ENCODE measurements around the gene YBX2.
A peak's percentile ranks its signal among the peaks of the same experiment; 100 is the strongest.

Gene YBX2

GRCh38 chr17:7307686-7308624, 13.5 kb upstream of the YBX2 start:
- peak; percentile 69 for DNase-seq (ENCODE audit: low read depth)
- peak; percentile 19 for TF ChIP-seq CTCF (IDR thresholded peaks at IDR 0.05; ENCODE audit: insufficient read depth, low read depth, low read length, missing control alignments)
- peak overlapping the region; percentile 80 for H3K4me3 ChIP-seq (ENCODE audit: low read depth, low read length)

GRCh38 chr17:7306911-7307685, 12.7 kb upstream of the YBX2 start, which contains the start of gene EIF5A:
Gene EIF5A, plus strand, starts transcription at chr17:7307628. Its CDS starts 2,008 bp downstream, at chr17:7309636.
- no peak for TF ChIP-seq CTCF (IDR thresholded peaks at IDR 0.05; ENCODE audit: insufficient read depth, low read depth, low read length, missing control alignments)
- H3K4me3 ChIP-seq (ENCODE audit: low read depth, low read length), result peak within 1 kb of the TSS; percentile 80

GRCh38 chr17:7304179-7304578, 9.7 kb upstream of the YBX2 start:
- TF ChIP-seq CTCF (IDR thresholded peaks at IDR 0.05; ENCODE audit: insufficient read depth, low read depth, low read length, missing control alignments), result no peak
- no peak for DNase-seq (ENCODE audit: low read depth)
- no peak overlapping the region for H3K4me3 ChIP-seq (ENCODE audit: low read depth, low read length)

More at GRCh38 chr17:7306911-7307685, 12.7 kb upstream of the YBX2 start, which contains the start of gene EIF5A:
- DNase-seq (ENCODE audit: low read depth), result peak; percentile 100

GRCh38 chr17:7296189-7296861, 1.9 kb upstream of the YBX2 start:
- no peak overlapping the region; the same call in 1 of the 2 replicates for H3K4me3 ChIP-seq (ENCODE audit: low read depth, low read length)
- peak; percentile 85 for DNase-seq (ENCODE audit: low read depth)
- TF ChIP-seq CTCF (IDR thresholded peaks at IDR 0.05; ENCODE audit: insufficient read depth, low read depth, low read length, missing control alignments), result peak; percentile 91

GRCh38 chr17:7295230-7296180, 1.1 kb upstream of the YBX2 start:
- DNase-seq (ENCODE audit: low read depth), result no peak
- H3K4me3 ChIP-seq (ENCODE audit: low read depth, low read length), result peak overlapping the region; percentile 13; the same call in 1 of the 2 replicates
- no peak for TF ChIP-seq CTCF (IDR thresholded peaks at IDR 0.05; ENCODE audit: insufficient read depth, low read depth, low read length, missing control alignments)

All from GM12865 (cell line).